ENCODE data around the gene ABCA13. TPM values are rescaled to one million over a fixed set of nuclear protein-coding genes. Genes with fewer than 3 reads are reported as not detected.

ABCA13 gene
- total RNA-seq, 1 donor: 0.54 TPM

GRCh38 chr7:48420206-48420605 is 248.9 kb downstream of the ABCA13 start:
- TF ChIP-seq CTCF (IDR thresholded peaks at IDR 0.05; ENCODE audit: insufficient read depth, low read length): no peak
- no peak for DNase-seq (ENCODE audit: low read depth)
- H3K4me3 ChIP-seq (ENCODE audit: low read depth, low read length): no peak overlapping the region

- no peak overlapping the region for H3K4me3 ChIP-seq (ENCODE audit: low read depth, low read length)
- DNase-seq (ENCODE audit: low read depth): no peak
- no peak for TF ChIP-seq CTCF (IDR thresholded peaks at IDR 0.05; ENCODE audit: insufficient read depth, low read length)
Observed at GRCh38 chr7:48421357-48421756, 250.1 kb downstream of the ABCA13 start.

GRCh38 chr7:48424731-48425130 is 253.5 kb downstream of the ABCA13 start:
- no peak for DNase-seq (ENCODE audit: low read depth)
- H3K4me3 ChIP-seq (ENCODE audit: low read depth, low read length): no peak overlapping the region
- TF ChIP-seq CTCF (IDR thresholded peaks at IDR 0.05; ENCODE audit: insufficient read depth, low read length): no peak

GRCh38 chr7:48426331-48426965 is 255.2 kb downstream of the ABCA13 start:
- no peak for TF ChIP-seq CTCF (IDR thresholded peaks at IDR 0.05; ENCODE audit: insufficient read depth, low read length)
- no peak for DNase-seq (ENCODE audit: low read depth)
- H3K4me3 ChIP-seq (ENCODE audit: low read depth, low read length): no peak overlapping the region

GRCh38 chr7:48426966-48427555 is 255.8 kb downstream of the ABCA13 start:
- TF ChIP-seq CTCF (IDR thresholded peaks at IDR 0.05; ENCODE audit: insufficient read depth, low read length): no peak
- no peak overlapping the region for H3K4me3 ChIP-seq (ENCODE audit: low read depth, low read length)
- no peak for DNase-seq (ENCODE audit: low read depth)

- no peak for TF ChIP-seq CTCF (IDR thresholded peaks at IDR 0.05; ENCODE audit: insufficient read depth, low read length)
- DNase-seq (ENCODE audit: low read depth): no peak
- H3K4me3 ChIP-seq (ENCODE audit: low read depth, low read length): no peak overlapping the region
Observed at GRCh38 chr7:48427671-48428070, 256.4 kb downstream of the ABCA13 start.
